ENCODE results near the gene PRPF8.

PRPF8 gene

DNA sequence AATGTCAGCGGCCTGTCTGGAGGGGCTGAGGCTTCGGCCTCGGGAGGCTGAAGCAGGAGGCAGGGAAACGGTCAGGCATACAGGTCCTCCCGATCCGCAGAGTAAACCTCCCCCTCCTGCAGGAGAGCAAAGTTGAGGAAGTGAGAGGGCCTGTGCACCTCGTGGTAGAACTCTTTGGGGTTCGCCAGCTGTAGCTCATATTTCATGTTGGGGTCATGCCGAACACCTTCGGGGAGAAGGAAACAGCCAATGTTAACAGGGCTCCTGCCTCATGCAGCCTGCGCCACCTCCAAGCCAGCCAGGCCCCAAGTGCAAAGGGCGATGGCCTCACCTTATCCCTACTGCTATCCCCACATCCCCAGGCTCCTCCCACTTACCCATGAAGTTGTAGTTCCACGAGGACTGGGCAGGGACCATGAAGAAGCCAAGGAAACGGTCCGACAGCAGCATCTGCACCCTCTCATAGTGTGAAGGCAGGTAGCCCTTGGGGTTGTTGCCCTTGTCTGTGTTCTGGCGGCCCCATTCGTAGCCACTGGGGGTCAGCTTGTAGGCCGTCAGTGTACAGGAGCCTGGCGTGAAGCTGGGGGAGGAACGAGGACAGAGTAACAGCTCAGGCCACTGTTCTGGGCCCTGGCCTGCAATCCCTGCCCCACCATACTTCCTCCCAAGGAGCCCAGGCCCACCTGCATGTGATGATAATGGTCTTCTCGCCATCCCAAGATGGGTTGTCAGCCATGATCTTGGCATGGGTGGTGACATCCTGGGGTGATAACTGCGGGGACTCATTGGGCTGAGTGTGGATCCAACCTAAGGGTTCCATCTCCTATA, 33.7 kb downstream of the PRPF8 start:
- Histone ChIP-seq H3K4me1 (ENCODE audit: low read length) (peaks cover 22% of the 10 kb centered on the region), H4K20me1 (ENCODE audit: insufficient read depth, low read length) (peaks cover 14% of the 10 kb centered on the region; the same call in 1 of the 2 replicates), H3K79me2 (ENCODE audit: low read length) (no peaks in the 10 kb centered on the region), H3K9ac (ENCODE audit: low read length) (no peak overlapping the region), H2AFZ (ENCODE audit: low read depth, low read length) (no peak overlapping the region), H3K9me3 (ENCODE audit: insufficient read depth, low read length) (no peaks in the 10 kb centered on the region), H3K4me3 (ENCODE audit: low read length) (no peak overlapping the region), H3K36me3 (replicated peaks; ENCODE audit: low read depth, low read length) (peaks cover 30% of the 10 kb centered on the region), H3K27ac (ENCODE audit: low read length) (peak overlapping the region; percentile 28), H3K4me2 (ENCODE audit: low read length) (no peak overlapping the region), H3K27me3 (ENCODE audit: low read depth, low read length) (no peaks in the 10 kb centered on the region)
- TF ChIP-seq EZH2phosphoT487 (IDR thresholded peaks at IDR 0.05; ENCODE audit: low read depth) = no peak
- no peak for TF ChIP-seq CTCF (IDR thresholded peaks at IDR 0.05; ENCODE audit: low read depth, low read length)

GRCh38 chr17:1649844-1650501, 34.7 kb downstream of the PRPF8 start, which contains the start of gene RILP:
RILP (minus strand) TSS chr17:1649866; CDS start chr17:1649804, 62 bp downstream.
- no peak within 1 kb of the TSS for H2AFZ ChIP-seq (ENCODE audit: low read depth, low read length)

GRCh38 chr17:1648963-1649843, 35.5 kb downstream of the PRPF8 start:
- Histone ChIP-seq H3K9me3 (ENCODE audit: insufficient read depth, low read length) (no peaks in the 10 kb centered on the region), H3K79me2 (ENCODE audit: low read length) (no peaks in the 10 kb centered on the region), H3K27ac (ENCODE audit: low read length) (no peak overlapping the region; the same call in 1 of the 2 replicates), H3K36me3 (replicated peaks; ENCODE audit: low read depth, low read length) (peaks cover 23% of the 10 kb centered on the region), H2AFZ (ENCODE audit: low read depth, low read length) (no peak overlapping the region), H3K4me3 (ENCODE audit: low read length) (peak overlapping the region; percentile 86), H3K4me2 (ENCODE audit: low read length) (peak overlapping the region; percentile 92), H3K4me1 (ENCODE audit: low read length) (peaks cover 32% of the 10 kb centered on the region), H4K20me1 (ENCODE audit: insufficient read depth, low read length) (peaks cover 14% of the 10 kb centered on the region; the same call in 1 of the 2 replicates), H3K9ac (ENCODE audit: low read length) (peak overlapping the region; percentile 50), H3K27me3 (ENCODE audit: low read depth, low read length) (no peaks in the 10 kb centered on the region)
- TF ChIP-seq EZH2phosphoT487 (IDR thresholded peaks at IDR 0.05; ENCODE audit: low read depth) (no peak), CTCF (IDR thresholded peaks at IDR 0.05; ENCODE audit: low read depth, low read length) (peak; percentile 7)

More at GRCh38 chr17:1649844-1650501, 34.7 kb downstream of the PRPF8 start, which contains the start of gene RILP:
- Histone ChIP-seq H3K9me3 (ENCODE audit: insufficient read depth, low read length) (no peaks in the 10 kb centered on the region), H3K27ac (ENCODE audit: low read length) (no peak within 1 kb of the TSS; the same call in 1 of the 2 replicates), H3K79me2 (ENCODE audit: low read length) (no peaks in the 10 kb centered on the region), H3K4me3 (ENCODE audit: low read length) (peak within 1 kb of the TSS; percentile 86), H3K4me2 (ENCODE audit: low read length) (peak within 1 kb of the TSS; percentile 92), H3K4me1 (ENCODE audit: low read length) (peaks cover 25% of the 10 kb centered on the region), H3K9ac (ENCODE audit: low read length) (peak within 1 kb of the TSS; percentile 50), H3K27me3 (ENCODE audit: low read depth, low read length) (no peaks in the 10 kb centered on the region), H3K36me3 (replicated peaks; ENCODE audit: low read depth, low read length) (peaks cover 26% of the 10 kb centered on the region), H4K20me1 (ENCODE audit: insufficient read depth, low read length) (peaks cover 14% of the 10 kb centered on the region; the same call in 1 of the 2 replicates)
- TF ChIP-seq CTCF (IDR thresholded peaks at IDR 0.05; ENCODE audit: low read depth, low read length) (no peak), EZH2phosphoT487 (IDR thresholded peaks at IDR 0.05; ENCODE audit: low read depth) (no peak)

All from OCI-LY3 (cell line).